Measurements from ENCODE around the gene LRP4.
"Not testable (repeated sequence)": the region's sequence is repeated elsewhere in the genome, so short reads cannot be mapped to it uniquely, and the experiment has no call there.

LRP4 gene

GRCh38 chr11:46918083-46918787, at the start of gene LRP4:
LRP4 (minus strand) TSS chr11:46918550; CDS start chr11:46918379, 171 bp downstream.
- peak; percentile 38 for ATAC-seq (replicated peaks; ENCODE audit: extremely low read depth, poor library complexity, severe bottlenecking)
- peaks cover 75% of the 10 kb centered on the region for H3K27me3 Mint-ChIP-seq
- H3K4me3 Mint-ChIP-seq: peak within 1 kb of the TSS; percentile 75
- no peaks in the 10 kb centered on the region for H3K9me3 Mint-ChIP-seq
- no peak for DNase-seq (ENCODE audit: low spot score in 2 of 2)
- peak within 1 kb of the TSS; percentile 62 for H3K27ac Mint-ChIP-seq (ENCODE audit: low read depth)
- H3K4me1 Mint-ChIP-seq: peaks cover 23% of the 10 kb centered on the region
- peaks cover 4% of the 10 kb centered on the region for H3K36me3 Mint-ChIP-seq (ENCODE audit: insufficient read depth)

- peaks cover 3% of the 10 kb centered on the region for H3K4me1 Mint-ChIP-seq
Observed at GRCh38 chr11:46967962-46968361, 49.6 kb upstream of the LRP4 start.

GRCh38 chr11:46966773-46967172, 48.4 kb upstream of the LRP4 start:
- Mint-ChIP-seq H3K27ac (ENCODE audit: low read depth) (no peak overlapping the region), H3K4me1 (peaks cover 5% of the 10 kb centered on the region), H3K36me3 (ENCODE audit: insufficient read depth) (peaks cover 2% of the 10 kb centered on the region), H3K9me3 (no peaks in the 10 kb centered on the region), H3K27me3 (no peaks in the 10 kb centered on the region), H3K4me3 (no peak overlapping the region)
- ATAC-seq (replicated peaks; ENCODE audit: extremely low read depth, poor library complexity, severe bottlenecking) (no peak), DNase-seq (ENCODE audit: low spot score in 2 of 2) (no peak)

More at GRCh38 chr11:46967962-46968361, 49.6 kb upstream of the LRP4 start:
- H3K27ac Mint-ChIP-seq (ENCODE audit: low read depth): no peak overlapping the region
- no peak for ATAC-seq (replicated peaks; ENCODE audit: extremely low read depth, poor library complexity, severe bottlenecking)
- no peaks in the 10 kb centered on the region for H3K27me3 Mint-ChIP-seq
- no peak for DNase-seq (ENCODE audit: low spot score in 2 of 2)
- peaks cover 2% of the 10 kb centered on the region for H3K36me3 Mint-ChIP-seq (ENCODE audit: insufficient read depth)
- H3K4me3 Mint-ChIP-seq: no peak overlapping the region
- no peaks in the 10 kb centered on the region for H3K9me3 Mint-ChIP-seq

- Mint-ChIP-seq H3K36me3 (ENCODE audit: insufficient read depth) (peaks cover 2% of the 10 kb centered on the region), H3K4me3 (no peak overlapping the region), H3K27me3 (no peaks in the 10 kb centered on the region), H3K9me3 (no peaks in the 10 kb centered on the region), H3K27ac (ENCODE audit: low read depth) (no peak overlapping the region), H3K4me1 (peaks cover 5% of the 10 kb centered on the region)
- DNase-seq (ENCODE audit: low spot score in 2 of 2) (no peak), ATAC-seq (replicated peaks; ENCODE audit: extremely low read depth, poor library complexity, severe bottlenecking) (no peak)
Observed at GRCh38 chr11:46963844-46964243, 45.5 kb upstream of the LRP4 start.

- not testable (repeated sequence) for H3K9me3 Mint-ChIP-seq; H3K27ac Mint-ChIP-seq (ENCODE audit: low read depth); ATAC-seq (replicated peaks; ENCODE audit: extremely low read depth, poor library complexity, severe bottlenecking); H3K4me3 Mint-ChIP-seq; H3K4me1 Mint-ChIP-seq; DNase-seq (ENCODE audit: low spot score in 2 of 2); H3K36me3 Mint-ChIP-seq (ENCODE audit: insufficient read depth); H3K27me3 Mint-ChIP-seq
Observed at GRCh38 chr11:46961886-46962285, 43.5 kb upstream of the LRP4 start.

- Mint-ChIP-seq H3K36me3 (ENCODE audit: insufficient read depth) (no peaks in the 10 kb centered on the region), H3K27ac (ENCODE audit: low read depth) (no peak overlapping the region), H3K4me1 (peaks cover 5% of the 10 kb centered on the region)
Observed at GRCh38 chr11:46961041-46961440, 42.7 kb upstream of the LRP4 start.

GRCh38 chr11:46958777-46959176, 40.4 kb upstream of the LRP4 start:
- peaks cover 5% of the 10 kb centered on the region for H3K4me1 Mint-ChIP-seq
- ATAC-seq (replicated peaks; ENCODE audit: extremely low read depth, poor library complexity, severe bottlenecking) (no peak), DNase-seq (ENCODE audit: low spot score in 2 of 2) (no peak)
- no peaks in the 10 kb centered on the region for H3K27me3 Mint-ChIP-seq
- H3K4me3 Mint-ChIP-seq: no peak overlapping the region
- H3K27ac Mint-ChIP-seq (ENCODE audit: low read depth): no peak overlapping the region
- no peaks in the 10 kb centered on the region for H3K9me3 Mint-ChIP-seq
- no peaks in the 10 kb centered on the region for H3K36me3 Mint-ChIP-seq (ENCODE audit: insufficient read depth)

More at GRCh38 chr11:46961041-46961440, 42.7 kb upstream of the LRP4 start:
- no peak for ATAC-seq (replicated peaks; ENCODE audit: extremely low read depth, poor library complexity, severe bottlenecking)
- H3K9me3 Mint-ChIP-seq: no peaks in the 10 kb centered on the region
- no peaks in the 10 kb centered on the region for H3K27me3 Mint-ChIP-seq
- DNase-seq (ENCODE audit: low spot score in 2 of 2): no peak
- H3K4me3 Mint-ChIP-seq: no peak overlapping the region

- no peaks in the 10 kb centered on the region for H3K4me1 Mint-ChIP-seq
Observed at GRCh38 chr11:46953093-46953492, 34.7 kb upstream of the LRP4 start.

GRCh38 chr11:46952553-46952952, 34.2 kb upstream of the LRP4 start:
- Mint-ChIP-seq H3K27me3 (no peaks in the 10 kb centered on the region), H3K27ac (ENCODE audit: low read depth) (no peak overlapping the region), H3K4me3 (no peak overlapping the region), H3K4me1 (no peaks in the 10 kb centered on the region), H3K9me3 (no peaks in the 10 kb centered on the region), H3K36me3 (ENCODE audit: insufficient read depth) (peaks cover 2% of the 10 kb centered on the region)
- no peak for ATAC-seq (replicated peaks; ENCODE audit: extremely low read depth, poor library complexity, severe bottlenecking)
- DNase-seq (ENCODE audit: low spot score in 2 of 2): no peak

More at GRCh38 chr11:46953093-46953492, 34.7 kb upstream of the LRP4 start:
- Mint-ChIP-seq H3K27me3 (no peaks in the 10 kb centered on the region), H3K9me3 (no peaks in the 10 kb centered on the region), H3K36me3 (ENCODE audit: insufficient read depth) (peaks cover 2% of the 10 kb centered on the region), H3K27ac (ENCODE audit: low read depth) (no peak overlapping the region), H3K4me3 (no peak overlapping the region)
- DNase-seq (ENCODE audit: low spot score in 2 of 2): no peak
- ATAC-seq (replicated peaks; ENCODE audit: extremely low read depth, poor library complexity, severe bottlenecking): no peak

GRCh38 chr11:46951864-46952263, 33.5 kb upstream of the LRP4 start:
- H3K27ac Mint-ChIP-seq (ENCODE audit: low read depth): no peak overlapping the region
- ATAC-seq (replicated peaks; ENCODE audit: extremely low read depth, poor library complexity, severe bottlenecking): no peak
- H3K9me3 Mint-ChIP-seq: no peaks in the 10 kb centered on the region
- DNase-seq (ENCODE audit: low spot score in 2 of 2): no peak
- no peak overlapping the region for H3K4me3 Mint-ChIP-seq
- peaks cover 2% of the 10 kb centered on the region for H3K36me3 Mint-ChIP-seq (ENCODE audit: insufficient read depth)
- no peaks in the 10 kb centered on the region for H3K4me1 Mint-ChIP-seq
- no peaks in the 10 kb centered on the region for H3K27me3 Mint-ChIP-seq

- Mint-ChIP-seq H3K36me3 (ENCODE audit: insufficient read depth) (peaks cover 2% of the 10 kb centered on the region), H3K27me3 (no peaks in the 10 kb centered on the region), H3K4me1 (no peaks in the 10 kb centered on the region), H3K27ac (ENCODE audit: low read depth) (no peak overlapping the region), H3K4me3 (no peak overlapping the region), H3K9me3 (no peaks in the 10 kb centered on the region)
- DNase-seq (ENCODE audit: low spot score in 2 of 2): no peak
- no peak for ATAC-seq (replicated peaks; ENCODE audit: extremely low read depth, poor library complexity, severe bottlenecking)
Observed at GRCh38 chr11:46949297-46949696, 30.9 kb upstream of the LRP4 start.

GRCh38 chr11:46948378-46949131, 30.2 kb upstream of the LRP4 start:
- DNase-seq (ENCODE audit: low spot score in 2 of 2): no peak
- Mint-ChIP-seq H3K4me3 (no peak overlapping the region), H3K4me1 (no peaks in the 10 kb centered on the region), H3K27ac (ENCODE audit: low read depth) (no peak overlapping the region), H3K36me3 (ENCODE audit: insufficient read depth) (peaks cover 4% of the 10 kb centered on the region), H3K27me3 (no peaks in the 10 kb centered on the region), H3K9me3 (no peaks in the 10 kb centered on the region)
- ATAC-seq (replicated peaks; ENCODE audit: extremely low read depth, poor library complexity, severe bottlenecking): no peak

Measured in central memory CD8-positive, alpha-beta T cell (primary cell).